CD4-positive, alpha-beta T cell (primary cell): ENCODE data around the gene ALG3. TPM values are rescaled to one million over a fixed set of nuclear protein-coding genes. Genes with fewer than 3 reads are reported as not detected.

Source experiments
- ATAC-seq: fragments of 200-7000 bp; cut with Tn5 transposase; one replicate; pipeline ENCODE4 v1.10.0; 2022; ENCODE audit warnings: mild to moderate bottlenecking; ENCODE audit not compliant: poor library complexity
- CTCF ChIA-PET: fragments of 350-600 bp; sonication (Branson Sonifier 250); formaldehyde crosslinking; loops from one replicate; lab custom pipeline; 2021; ENCODE audit warnings: antibody characterized with exemption, inconsistent platforms; lab: Charles Lee
- POLR2A ChIA-PET: fragments of 350-600 bp; sonication (Branson Sonifier 250); formaldehyde crosslinking; loops from one replicate; lab custom pipeline; 2021; ENCODE audit warnings: antibody characterized with exemption, inconsistent platforms; lab: Charles Lee
- DNase-seq, 14 experiments: peaks; one replicate each; pipeline ENCODE4 v3.0.0-alpha.2; 2013 to 2020; ENCODE audit warnings: mixed read lengths in 2 of 14
- H3K27ac ChIP-seq, 2 donors: one replicate each; pipeline versions ENCODE4 v1.5.1 to v1.7.0; 2013; ENCODE audit warnings: low read length in 2 of 2, low read depth in 1 of 2, mild to moderate bottlenecking in 1 of 2
- H3K27me3 ChIP-seq, 2 experiments: 1 replicate in 1 of 2; 2 replicates in 1 of 2; pipeline versions ENCODE4 v1.6.1 to v1.7.0; 2013; ENCODE audit warnings: low read length in 2 of 2, control low read depth in 1 of 2, mild to moderate bottlenecking in 1 of 2, moderate library complexity in 1 of 2; ENCODE audit not compliant: insufficient read depth in 2 of 2, control insufficient read depth in 1 of 2
- H3K36me3 ChIP-seq: one replicate; pipeline ENCODE4 v1.6.1; 2013; ENCODE audit warnings: low read length, control low read depth; ENCODE audit not compliant: insufficient read depth
- H3K4me1 ChIP-seq: one replicate; pipeline ENCODE4 v1.6.1; 2013; ENCODE audit warnings: low read length, control low read depth; ENCODE audit not compliant: insufficient read depth
- H3K4me3 ChIP-seq: one replicate; pipeline ENCODE4 v1.5.1; 2013; ENCODE audit warnings: mild to moderate bottlenecking, low read length, moderate library complexity
- H3K9me3 ChIP-seq, 2 experiments: 1 replicate in 1 of 2; 2 replicates in 1 of 2; pipeline versions ENCODE4 v1.6.1 to v1.7.0; 2013; ENCODE audit warnings: low read length in 2 of 2, mild to moderate bottlenecking in 2 of 2, control low read depth in 1 of 2, moderate library complexity in 1 of 2; ENCODE audit not compliant: control insufficient read depth in 1 of 2, insufficient read depth in 1 of 2
- H3K27ac Mint-ChIP-seq: one replicate; pipeline ENCODE4 v1.8.0; 2020; ENCODE audit warnings: mixed read lengths
- H3K27me3 Mint-ChIP-seq: one replicate; pipeline ENCODE4 v1.8.0; 2021; ENCODE audit warnings: mixed read lengths
- H3K36me3 Mint-ChIP-seq: one replicate; pipeline ENCODE4 v1.8.0; 2021; ENCODE audit warnings: low read depth, mixed read lengths
- H3K4me1 Mint-ChIP-seq: one replicate; pipeline ENCODE4 v1.8.0; 2021; ENCODE audit warnings: low read depth, mixed read lengths
- H3K4me3 Mint-ChIP-seq: one replicate; pipeline ENCODE4 v1.8.0; 2020; ENCODE audit warnings: mild to moderate bottlenecking, mixed read lengths
- H3K9me3 Mint-ChIP-seq: one replicate; pipeline ENCODE4 v1.8.0; 2020; ENCODE audit warnings: mixed read lengths
- intact Hi-C, 2 experiments: fragments of 100-400 bp; cut with DNase I in 1 of 2; cut with micrococcal nuclease in 1 of 2; formaldehyde crosslinking; loops; one replicate each; pipeline versions ENCODE4 v1.15.1 to v1.9.0; 2023 to 2025; cut with DNase I, micrococcal nuclease
- total RNA-seq, 174 experiments: library from RNA in 2 of 174; stranded (reverse) in 2 of 174; gene quantifications; one replicate each; pipeline ENCODE4 v1.2.3 and lab custom pipeline; 2021 to 2026
- TF ChIP-seq, protein P1 (sequence below): fragments of 200-600 bp; IDR thresholded peaks from one replicate; pipeline ENCODE4 v1.8.0; 2022; ENCODE audit warnings: antibody characterized with exemption, mild to moderate bottlenecking

The ALG3 gene
- total RNA-seq, 2 experiments from 2014 or later: 12.0 to 13.5 TPM

GRCh38 chr3:184258926-184259325, 10.2 kb upstream of the ALG3 start:
- peaks cover 0 to 12% of the 10 kb centered on the region in 2 experiments for H3K9me3 ChIP-seq
- H3K4me1 ChIP-seq: peaks cover 29% of the 10 kb centered on the region
- ATAC-seq (no peak), DNase-seq (no peak)
- Mint-ChIP-seq H3K27me3 (peaks cover 37% of the 10 kb centered on the region), H3K4me1 (peaks cover 17% of the 10 kb centered on the region), H3K27ac (no peak overlapping the region), H3K9me3 (no peaks in the 10 kb centered on the region), H3K4me3 (peak overlapping the region; percentile 67), H3K36me3 (no peaks in the 10 kb centered on the region)
- no peaks in the 10 kb centered on the region for H3K36me3 ChIP-seq
- H3K4me3 ChIP-seq: no peak overlapping the region
- POLR2A ChIA-PET: no interaction called here
- H3K27me3 ChIP-seq: peaks cover 21 to 26% of the 10 kb centered on the region in 2 experiments
- intact Hi-C loops: no loop called here
- TF ChIP-seq, protein P1, sequence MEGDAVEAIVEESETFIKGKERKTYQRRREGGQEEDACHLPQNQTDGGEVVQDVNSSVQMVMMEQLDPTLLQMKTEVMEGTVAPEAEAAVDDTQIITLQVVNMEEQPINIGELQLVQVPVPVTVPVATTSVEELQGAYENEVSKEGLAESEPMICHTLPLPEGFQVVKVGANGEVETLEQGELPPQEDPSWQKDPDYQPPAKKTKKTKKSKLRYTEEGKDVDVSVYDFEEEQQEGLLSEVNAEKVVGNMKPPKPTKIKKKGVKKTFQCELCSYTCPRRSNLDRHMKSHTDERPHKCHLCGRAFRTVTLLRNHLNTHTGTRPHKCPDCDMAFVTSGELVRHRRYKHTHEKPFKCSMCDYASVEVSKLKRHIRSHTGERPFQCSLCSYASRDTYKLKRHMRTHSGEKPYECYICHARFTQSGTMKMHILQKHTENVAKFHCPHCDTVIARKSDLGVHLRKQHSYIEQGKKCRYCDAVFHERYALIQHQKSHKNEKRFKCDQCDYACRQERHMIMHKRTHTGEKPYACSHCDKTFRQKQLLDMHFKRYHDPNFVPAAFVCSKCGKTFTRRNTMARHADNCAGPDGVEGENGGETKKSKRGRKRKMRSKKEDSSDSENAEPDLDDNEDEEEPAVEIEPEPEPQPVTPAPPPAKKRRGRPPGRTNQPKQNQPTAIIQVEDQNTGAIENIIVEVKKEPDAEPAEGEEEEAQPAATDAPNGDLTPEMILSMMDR: no peak
- CTCF ChIA-PET: no interaction called here
- no peak overlapping the region for H3K27ac ChIP-seq

DNA sequence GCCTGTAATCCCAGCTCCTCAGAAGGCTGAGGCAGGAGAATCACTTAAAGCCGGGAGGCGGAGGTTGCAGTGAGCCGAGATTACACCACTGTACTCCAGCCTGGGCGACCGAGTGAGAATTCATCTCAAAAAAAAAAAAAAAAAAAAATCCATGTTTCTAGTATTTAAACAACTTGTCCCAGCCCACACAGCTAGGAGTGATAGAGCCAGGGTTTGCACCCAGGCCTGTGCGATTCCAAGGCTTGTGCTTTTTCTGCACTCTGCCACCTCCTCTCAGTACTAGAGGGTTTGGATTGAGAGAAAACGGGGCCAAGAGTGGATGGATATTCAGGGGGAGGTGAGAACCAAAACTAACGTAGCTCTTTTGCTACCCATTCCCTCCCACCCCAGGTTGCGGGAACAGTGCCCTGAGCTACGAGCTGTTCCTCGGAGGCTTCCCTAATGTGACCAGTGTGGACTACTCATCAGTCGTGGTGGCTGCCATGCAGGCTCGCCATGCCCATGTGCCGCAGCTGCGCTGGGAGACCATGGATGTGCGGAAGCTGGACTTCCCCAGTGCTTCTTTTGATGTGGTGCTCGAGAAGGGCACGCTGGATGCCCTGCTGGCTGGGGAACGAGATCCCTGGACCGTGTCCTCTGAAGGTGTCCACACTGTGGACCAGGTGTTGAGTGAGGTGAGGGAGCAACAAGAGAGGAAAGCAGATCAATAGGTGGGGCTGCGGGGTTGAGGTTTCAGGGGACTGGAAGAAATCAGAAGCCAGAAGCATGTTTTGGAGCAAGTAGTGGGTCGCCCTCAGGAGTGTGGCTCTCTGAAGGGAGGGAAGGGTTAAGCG, 8.5 kb upstream of the ALG3 start:
- ChIA-PET CTCF (interaction anchor here (1.0 kb wide), 2 partner anchors 30 to 362 kb away, joined by 3 read pairs; no protein-coding TSS in a partner anchor), POLR2A (no interaction called here)
- peaks cover 10 to 13% of the 10 kb centered on the region in 2 experiments for H3K27me3 ChIP-seq
- peaks cover 19% of the 10 kb centered on the region for H3K4me1 ChIP-seq
- Mint-ChIP-seq H3K4me1 (peaks cover 13% of the 10 kb centered on the region), H3K27ac (no peak overlapping the region), H3K9me3 (no peaks in the 10 kb centered on the region), H3K27me3 (peaks cover 26% of the 10 kb centered on the region), H3K36me3 (no peaks in the 10 kb centered on the region), H3K4me3 (peak overlapping the region; percentile 2)
- H3K27ac ChIP-seq: no peak overlapping the region
- no peak overlapping the region for H3K4me3 ChIP-seq
- DNase-seq (no peak), ATAC-seq (no peak)
- TF ChIP-seq, protein P1: no peak
- H3K9me3 ChIP-seq: peaks cover 0 to 11% of the 10 kb centered on the region in 2 experiments
- intact Hi-C loops: no loop called here
- no peaks in the 10 kb centered on the region for H3K36me3 ChIP-seq

- ATAC-seq (no peak), DNase-seq (no peak)
- Mint-ChIP-seq H3K4me1 (peaks cover 5% of the 10 kb centered on the region), H3K4me3 (no peak overlapping the region), H3K27ac (no peak overlapping the region), H3K36me3 (no peaks in the 10 kb centered on the region), H3K9me3 (no peaks in the 10 kb centered on the region), H3K27me3 (peaks cover 16% of the 10 kb centered on the region)
- Histone ChIP-seq H3K36me3 (no peaks in the 10 kb centered on the region), H3K27me3 (peaks cover 3 to 4% of the 10 kb centered on the region in 2 experiments), H3K27ac (no peak overlapping the region), H3K9me3 (peaks cover 0 to 4% of the 10 kb centered on the region in 2 experiments), H3K4me3 (no peak overlapping the region), H3K4me1 (peaks cover 8% of the 10 kb centered on the region)
- CTCF ChIA-PET: interaction anchor here (1.0 kb wide), 1 partner anchor 28 kb away, joined by 6 read pairs; no protein-coding TSS in a partner anchor
- intact Hi-C loops: no loop called here
- TF ChIP-seq, protein P1: no peak
- POLR2A ChIA-PET: interaction anchor here (0.7 kb wide), 1 partner anchor 707 kb away, joined by 3 read pairs; no protein-coding TSS in a partner anchor
Observed at GRCh38 chr3:184255291-184256039, 6.7 kb upstream of the ALG3 start.
